GM12878 (cell line): ENCODE measurements around the gene NEK1.

Experiments
- CTCF ChIP-seq, 3 experiments: IDR thresholded peaks in 2 of 3; conservative IDR thresholded peaks in 1 of 3; 2 replicates each; pipeline ENCODE4 v1.5.1; 2011; ENCODE audit warnings: low read depth in 3 of 3, low read length in 3 of 3, mild to moderate bottlenecking in 3 of 3, control low read depth in 2 of 3, moderate library complexity in 2 of 3, inconsistent platforms in 1 of 3, mixed read lengths in 1 of 3; ENCODE audit not compliant: control insufficient read depth in 2 of 3, insufficient read depth in 1 of 3; ENCODE audit errors: extremely low read depth in 1 of 3
- EZH2 ChIP-seq: IDR thresholded peaks from 2 replicates; pipeline ENCODE4 v1.6.1; 2012; ENCODE audit warnings: low read depth, mild to moderate bottlenecking, control low read depth, inconsistent platforms, low read length, borderline replicate concordance; ENCODE audit not compliant: control insufficient read depth
- POLR2A ChIP-seq: IDR thresholded peaks from 2 replicates; pipeline ENCODE4 v1.6.1; 2011; ENCODE audit warnings: low read depth, mild to moderate bottlenecking, low read length
- TF ChIP-seq, protein P1 (sequence below): fragments of 150-350 bp; IDR thresholded peaks from 2 replicates; pipeline ENCODE4 v1.6.1; 2016; ENCODE audit warnings: low read depth, low read length

DNA sequence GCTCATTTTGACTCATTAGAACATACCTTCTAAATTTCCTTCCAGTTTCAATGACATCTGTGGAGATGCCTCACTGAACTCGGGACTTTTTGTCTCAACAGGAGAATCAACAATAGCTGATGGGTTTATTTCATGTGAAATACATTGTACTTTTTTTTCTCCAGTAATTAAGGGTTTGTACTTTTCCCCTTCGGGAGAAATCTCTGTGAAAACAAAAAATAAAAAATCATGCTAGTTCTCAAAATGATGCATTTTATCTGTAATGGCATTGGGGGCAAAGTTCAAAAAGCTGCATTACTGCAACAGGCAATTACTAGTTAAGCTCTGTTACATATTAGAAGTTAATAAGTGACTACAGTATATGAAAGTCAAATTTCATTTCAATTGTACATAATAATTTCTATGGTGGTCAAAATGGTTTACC is 174.3 kb downstream of the NEK1 start:
- TF ChIP-seq, protein P1, sequence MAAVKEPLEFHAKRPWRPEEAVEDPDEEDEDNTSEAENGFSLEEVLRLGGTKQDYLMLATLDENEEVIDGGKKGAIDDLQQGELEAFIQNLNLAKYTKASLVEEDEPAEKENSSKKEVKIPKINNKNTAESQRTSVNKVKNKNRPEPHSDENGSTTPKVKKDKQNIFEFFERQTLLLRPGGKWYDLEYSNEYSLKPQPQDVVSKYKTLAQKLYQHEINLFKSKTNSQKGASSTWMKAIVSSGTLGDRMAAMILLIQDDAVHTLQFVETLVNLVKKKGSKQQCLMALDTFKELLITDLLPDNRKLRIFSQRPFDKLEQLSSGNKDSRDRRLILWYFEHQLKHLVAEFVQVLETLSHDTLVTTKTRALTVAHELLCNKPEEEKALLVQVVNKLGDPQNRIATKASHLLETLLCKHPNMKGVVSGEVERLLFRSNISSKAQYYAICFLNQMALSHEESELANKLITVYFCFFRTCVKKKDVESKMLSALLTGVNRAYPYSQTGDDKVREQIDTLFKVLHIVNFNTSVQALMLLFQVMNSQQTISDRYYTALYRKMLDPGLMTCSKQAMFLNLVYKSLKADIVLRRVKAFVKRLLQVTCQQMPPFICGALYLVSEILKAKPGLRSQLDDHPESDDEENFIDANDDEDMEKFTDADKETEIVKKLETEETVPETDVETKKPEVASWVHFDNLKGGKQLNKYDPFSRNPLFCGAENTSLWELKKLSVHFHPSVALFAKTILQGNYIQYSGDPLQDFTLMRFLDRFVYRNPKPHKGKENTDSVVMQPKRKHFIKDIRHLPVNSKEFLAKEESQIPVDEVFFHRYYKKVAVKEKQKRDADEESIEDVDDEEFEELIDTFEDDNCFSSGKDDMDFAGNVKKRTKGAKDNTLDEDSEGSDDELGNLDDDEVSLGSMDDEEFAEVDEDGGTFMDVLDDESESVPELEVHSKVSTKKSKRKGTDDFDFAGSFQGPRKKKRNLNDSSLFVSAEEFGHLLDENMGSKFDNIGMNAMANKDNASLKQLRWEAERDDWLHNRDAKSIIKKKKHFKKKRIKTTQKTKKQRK = no peak
- TF ChIP-seq CTCF (IDR thresholded peaks at IDR 0.05 in 2 of 3, conservative IDR thresholded peaks at IDR 0.05 in 1 of 3; ENCODE audit: control insufficient read depth in 2 of 3, extremely low read depth in 1 of 3, insufficient read depth in 1 of 3, low read depth in 3 of 3, low read length in 3 of 3) (no peak), POLR2A (no peak), EZH2 (no peak)
